ENCODE data around the gene PACS1.

Gene PACS1

GRCh38 chr11:66124564-66124963 lies 54.5 kb downstream of the PACS1 start:
- Histone ChIP-seq H3K27ac (ENCODE audit: low read length) (no peak overlapping the region), H3K9ac (ENCODE audit: low read length) (no peak overlapping the region), H3F3A (ENCODE audit: insufficient read depth, low read length) (no peaks in the 10 kb centered on the region), H4K20me1 (ENCODE audit: insufficient read depth, low read length) (no peaks in the 10 kb centered on the region; the same call in 1 of the 2 replicates), H3K4me3 (ENCODE audit: low read length) (no peak overlapping the region), H3K36me3 (replicated peaks; ENCODE audit: insufficient read depth, low read length) (no peaks in the 10 kb centered on the region), H3K27me3 (replicated peaks; ENCODE audit: insufficient read depth, low read length) (no peaks in the 10 kb centered on the region), H3K9me3 (replicated peaks; ENCODE audit: insufficient read depth, low read length) (no peaks in the 10 kb centered on the region), H3K4me2 (ENCODE audit: low read depth, low read length) (no peak overlapping the region), H3K79me2 (ENCODE audit: low read length) (peaks cover 7% of the 10 kb centered on the region), H3K9me2 (replicated peaks; ENCODE audit: insufficient read depth, low read length) (no peaks in the 10 kb centered on the region), H2AFZ (ENCODE audit: low read length) (no peak overlapping the region), H3K4me1 (ENCODE audit: low read length) (no peaks in the 10 kb centered on the region)
- TF ChIP-seq EZH2 (optimal IDR thresholded peaks at IDR 0.05; ENCODE audit: low read depth, low read length) (no peak), CTCF (IDR thresholded peaks at IDR 0.05; ENCODE audit: low read length) (no peak), EZH2phosphoT487 (IDR thresholded peaks at IDR 0.05; ENCODE audit: low read length) (no peak)
- no peak for DNase-seq

- Histone ChIP-seq H3K9me3 (replicated peaks; ENCODE audit: insufficient read depth, low read length) (no peaks in the 10 kb centered on the region), H3F3A (ENCODE audit: insufficient read depth, low read length) (no peaks in the 10 kb centered on the region), H3K4me2 (ENCODE audit: low read depth, low read length) (no peak overlapping the region), H4K20me1 (ENCODE audit: insufficient read depth, low read length) (no peaks in the 10 kb centered on the region; the same call in 1 of the 2 replicates), H3K79me2 (ENCODE audit: low read length) (peaks cover 7% of the 10 kb centered on the region), H3K27me3 (replicated peaks; ENCODE audit: insufficient read depth, low read length) (no peaks in the 10 kb centered on the region), H3K27ac (ENCODE audit: low read length) (no peak overlapping the region), H3K4me1 (ENCODE audit: low read length) (no peaks in the 10 kb centered on the region), H3K4me3 (ENCODE audit: low read length) (no peak overlapping the region), H3K36me3 (replicated peaks; ENCODE audit: insufficient read depth, low read length) (no peaks in the 10 kb centered on the region), H2AFZ (ENCODE audit: low read length) (no peak overlapping the region), H3K9ac (ENCODE audit: low read length) (no peak overlapping the region), H3K9me2 (replicated peaks; ENCODE audit: insufficient read depth, low read length) (no peaks in the 10 kb centered on the region)
- no peak for TF ChIP-seq EZH2phosphoT487 (IDR thresholded peaks at IDR 0.05; ENCODE audit: low read length)
- no peak for TF ChIP-seq EZH2 (optimal IDR thresholded peaks at IDR 0.05; ENCODE audit: low read depth, low read length)
- no peak for TF ChIP-seq CTCF (IDR thresholded peaks at IDR 0.05; ENCODE audit: low read length)
- DNase-seq: no peak
These were observed 56.0 kb downstream of the PACS1 start for GRCh38 chr11:66126064-66126463.

GRCh38 chr11:66126808-66127555 lies 56.9 kb downstream of the PACS1 start:
- H3K36me3 ChIP-seq (replicated peaks; ENCODE audit: insufficient read depth, low read length): no peaks in the 10 kb centered on the region
- H2AFZ ChIP-seq (ENCODE audit: low read length): no peak overlapping the region
- no peaks in the 10 kb centered on the region for H3K27me3 ChIP-seq (replicated peaks; ENCODE audit: insufficient read depth, low read length)
- H4K20me1 ChIP-seq (ENCODE audit: insufficient read depth, low read length): no peaks in the 10 kb centered on the region
- no peak for DNase-seq
- no peak overlapping the region for H3K4me2 ChIP-seq (ENCODE audit: low read depth, low read length)
- no peak for TF ChIP-seq EZH2phosphoT487 (IDR thresholded peaks at IDR 0.05; ENCODE audit: low read length)
- no peak for TF ChIP-seq EZH2 (optimal IDR thresholded peaks at IDR 0.05; ENCODE audit: low read depth, low read length)
- no peak for TF ChIP-seq CTCF (IDR thresholded peaks at IDR 0.05; ENCODE audit: low read length)
- no peaks in the 10 kb centered on the region for H3F3A ChIP-seq (ENCODE audit: insufficient read depth, low read length)
- peaks cover 3% of the 10 kb centered on the region for H3K79me2 ChIP-seq (ENCODE audit: low read length)
- H3K4me3 ChIP-seq (ENCODE audit: low read length): no peak overlapping the region
- H3K9me3 ChIP-seq (replicated peaks; ENCODE audit: insufficient read depth, low read length): no peaks in the 10 kb centered on the region
- no peaks in the 10 kb centered on the region for H3K9me2 ChIP-seq (replicated peaks; ENCODE audit: insufficient read depth, low read length)
- no peak overlapping the region for H3K9ac ChIP-seq (ENCODE audit: low read length)
- no peaks in the 10 kb centered on the region for H3K4me1 ChIP-seq (ENCODE audit: low read length)
- no peak overlapping the region for H3K27ac ChIP-seq (ENCODE audit: low read length)

Measured in MM.1S (cell line).